Pancreas (tissue), 10 donors: ENCODE results near the gene CDH4. TPM values are rescaled to one million over a fixed set of nuclear protein-coding genes. Genes with fewer than 3 reads are reported as not detected.
"Not testable (repeated sequence)": the region's sequence is repeated elsewhere in the genome, so short reads cannot be mapped to it uniquely, and the experiment has no call there.

Experiments used
- ATAC-seq, 4 donors: fragments of 200-7000 bp; cut with Tn5 transposase; one replicate each; pipeline versions ENCODE4 v1.8.0 to v1.9.1; 2020; ENCODE audit warnings: mild to moderate bottlenecking in 4 of 4, moderate library complexity in 4 of 4
- DNase-seq, 6 donors: peaks; one replicate each; pipeline ENCODE4 v3.0.0-alpha.2; 2020
- FAIRE-seq: peaks from 2 replicates; lab custom pipeline; 2012; peaks lifted over from hg19 to GRCh38; lab: Jason Lieb, UNC
- H3K27ac ChIP-seq, 4 donors: fragments of 200-600 bp; sonication (generic); 1 replicate in 3 of 4; 2 replicates in 1 of 4; pipeline versions ENCODE4 v1.5.0 to v1.8.0; 2020
- H3K27me3 ChIP-seq, 4 donors: fragments of 200-600 bp; one replicate each; pipeline ENCODE4 v1.8.0; 2021
- H3K36me3 ChIP-seq, 3 donors: fragments of 200-600 bp; sonication (generic) in 1 of 3; one replicate each; pipeline versions ENCODE4 v1.5.0 to v1.8.0; 2020 to 2021
- H3K4me1 ChIP-seq, 3 donors: fragments of 200-600 bp; one replicate each; pipeline ENCODE4 v1.8.0; 2021
- H3K4me3 ChIP-seq, 4 donors: fragments of 200-600 bp; sonication (generic) in 2 of 4; one replicate each; pipeline versions ENCODE4 v1.5.0 to v1.8.0; 2020 to 2021
- H3K9me3 ChIP-seq, 4 donors: fragments of 200-600 bp; one replicate each; pipeline ENCODE4 v1.8.0; 2021
- CTCF ChIP-seq, 4 donors: fragments of 200-600 bp; sonication (generic) in 3 of 4; IDR thresholded peaks; one replicate each; pipeline versions ENCODE4 v1.5.0 to v1.8.0; 2021; ENCODE audit warnings: antibody characterized with exemption in 4 of 4
- WGBS, 2 donors: extraction: QIAGEN DNeasy Blood & Tissue Kit; methylation state at CpG; one replicate each; pipeline ENCODE4 v1.1.7; 2013; 5-methylcytosine and 5-hydroxymethylcytosine counted together
- intact Hi-C, 3 donors: fragments of 100-400 bp; cut with DNase I; formaldehyde crosslinking; loops; one replicate each; pipeline versions ENCODE4 v1.11.1 to v1.14.2; 2022
- polyA plus RNA-seq, 2 donors: library from polyadenylated mRNA; stranded (reverse); fragments of 200-250 nt; gene quantifications; one replicate each; pipeline ENCODE4 v1.2.3, GENCODE V29; 2013
- total RNA-seq, 6 donors: library from RNA; stranded (reverse); fragmentation: NEBNext Ultra II Directional in 4 of 6; extraction: Animal tissue kit (Norgen Biotek cat#: 25700) in 4 of 6; gene quantifications; one replicate each; pipeline versions ENCODE4 v1.2.1 to v1.2.4, GENCODE V29; 2021 to 2023
- donor health status: healthy with polysubstance abuse.
- donor health status: DM: no; HTN: no; CAD: no; lungs with moderate emphysema.
- donor health status: DM: no; HTN: no; CAD: no.
- donor health status: control.
- donor health status: control.
- donor health status: Bipolar disorder and iron deficiency.
- donor health status: DM: yes; HTN: yes; CAD: no.
- donor health status: DM: no; HTN: no; CAD: no.
- donor health status: DM: no; HTN: no; CAD: no.
- donor health status: DM: yes; HTN: yes; CAD: no.

The CDH4 gene
- total and polyA plus RNA-seq, 8 donors, result 0.04 to 1.4 (median 0.27) TPM

GRCh38 chr20:61850457-61850856 lies 598.4 kb downstream of the CDH4 start:
- no peaks in the 10 kb centered on the region for H3K27me3 ChIP-seq
- 61 to 80% methylated on average over 14 of the region's 14 CpGs for WGBS, 2 donors

GRCh38 chr20:61850926-61851900 lies 599.2 kb downstream of the CDH4 start:
- Histone ChIP-seq H3K4me3 (no peak overlapping the region), H3K4me1 (no peaks in the 10 kb centered on the region), H3K27me3 (no peaks in the 10 kb centered on the region), H3K27ac (no peak overlapping the region), H3K9me3 (no peaks in the 10 kb centered on the region), H3K36me3 (no peaks in the 10 kb centered on the region)
- no peak for TF ChIP-seq CTCF (IDR thresholded peaks at IDR 0.05)
- 49 to 61% methylated on average over 32 of the region's 32 CpGs for WGBS, 2 donors
- ATAC-seq (no peak), DNase-seq (peak in 2 of 6 donors; percentile 9 to 34), FAIRE-seq (no peak)
- intact Hi-C loops, result no loop called here

More at GRCh38 chr20:61850457-61850856, 598.4 kb downstream of the CDH4 start:
- ATAC-seq, result no peak
- DNase-seq, result peak in 1 of 6 donors; percentile 10
- H3K9me3 ChIP-seq, result no peaks in the 10 kb centered on the region
- intact Hi-C loops, result no loop called here
- no peak for TF ChIP-seq CTCF (IDR thresholded peaks at IDR 0.05)
- no peak overlapping the region for H3K4me3 ChIP-seq
- H3K27ac ChIP-seq, result no peak overlapping the region
- no peak for FAIRE-seq
- H3K4me1 ChIP-seq, result no peaks in the 10 kb centered on the region
- no peaks in the 10 kb centered on the region for H3K36me3 ChIP-seq

- H3K36me3 ChIP-seq, result no peaks in the 10 kb centered on the region
- H3K4me1 ChIP-seq, result no peaks in the 10 kb centered on the region
- no peak for ATAC-seq
- no peak for FAIRE-seq
- DNase-seq, result peak in 2 of 6 donors; percentile 14 to 31
- WGBS, 2 donors, result 64 to 79% methylated on average over 27 to 29 of the region's 29 CpGs
- H3K4me3 ChIP-seq, result no peak overlapping the region
- intact Hi-C loops, result no loop called here
- TF ChIP-seq CTCF (IDR thresholded peaks at IDR 0.05), result no peak
- H3K27me3 ChIP-seq, result no peaks in the 10 kb centered on the region
- no peak overlapping the region for H3K27ac ChIP-seq
- no peaks in the 10 kb centered on the region for H3K9me3 ChIP-seq
Measured at GRCh38 chr20:61852268-61853072, 600.4 kb downstream of the CDH4 start.

GRCh38 chr20:61853073-61854005 lies 601.3 kb downstream of the CDH4 start:
- no peaks in the 10 kb centered on the region for H3K9me3 ChIP-seq
- H3K27me3 ChIP-seq, result no peaks in the 10 kb centered on the region
- H3K4me3 ChIP-seq, result no peak overlapping the region
- intact Hi-C loops, result no loop called here
- ATAC-seq, result no peak
- H3K4me1 ChIP-seq, result no peaks in the 10 kb centered on the region
- DNase-seq, result peak in 1 of 6 donors; percentile 36
- no peak for TF ChIP-seq CTCF (IDR thresholded peaks at IDR 0.05)
- no peak for FAIRE-seq
- no peaks in the 10 kb centered on the region for H3K36me3 ChIP-seq
- H3K27ac ChIP-seq, result no peak overlapping the region
- WGBS, 2 donors, result 70 to 83% methylated on average over 23 to 24 of the region's 24 CpGs

GRCh38 chr20:61854538-61854937 lies 602.5 kb downstream of the CDH4 start:
- H3K9me3 ChIP-seq, result not testable (repeated sequence)

More at GRCh38 chr20:61854538-61854937, 602.5 kb downstream of the CDH4 start:
- H3K27me3 ChIP-seq, H3K27ac ChIP-seq, FAIRE-seq, intact Hi-C loops, H3K4me1 ChIP-seq, ATAC-seq, H3K4me3 ChIP-seq, H3K36me3 ChIP-seq: not testable (repeated sequence)
- 79 to 89% methylated on average over 4 of the region's 4 CpGs for WGBS, 2 donors
- peak in 1 of 6 donors; percentile 16 for DNase-seq
